GM10248 (cell line): ENCODE results near the gene SIGLEC7.

ENCODE experiments used
- CTCF ChIA-PET: fragments of 300-600 bp; sonication (Branson Sonifier 250); formaldehyde crosslinking; extraction: SDS; loops from one replicate; lab custom pipeline; 2021; ENCODE audit warnings: antibody characterized with exemption; lab: Yijun Ruan, JAX
- POLR2A ChIA-PET: fragments of 350-650 bp; sonication (Branson Sonifier 250); formaldehyde crosslinking; extraction: SDS; loops from one replicate; lab custom pipeline; 2020; ENCODE audit warnings: antibody characterized with exemption; lab: Yijun Ruan, JAX
- DNase-seq: peaks from one replicate; pipeline ENCODE4 v3.0.0; 2012; ENCODE audit errors: extremely low spot score
- TF ChIP-seq, protein P1 (sequence below): IDR thresholded peaks from 2 replicates; pipeline ENCODE4 v1.5.1; 2012; ENCODE audit warnings: mild to moderate bottlenecking, low read depth; ENCODE audit errors: extremely low read depth, missing control alignments, control extremely low read depth

The SIGLEC7 gene

DNA sequence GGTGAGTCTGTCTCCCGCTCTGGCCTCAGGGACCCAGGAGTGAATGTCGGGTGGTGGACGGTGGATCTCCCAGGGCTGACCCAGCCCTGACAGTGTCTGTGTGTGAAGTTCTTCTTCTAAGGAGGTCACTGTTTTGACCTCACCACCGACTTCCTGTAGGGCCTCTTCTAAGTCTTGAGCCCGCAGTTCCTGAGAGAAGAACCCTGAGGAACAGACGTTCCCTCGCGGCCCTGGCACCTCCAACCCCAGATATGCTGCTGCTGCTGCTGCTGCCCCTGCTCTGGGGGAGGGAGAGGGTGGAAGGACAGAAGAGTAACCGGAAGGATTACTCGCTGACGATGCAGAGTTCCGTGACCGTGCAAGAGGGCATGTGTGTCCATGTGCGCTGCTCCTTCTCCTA is at the start of gene SIGLEC7:
SIGLEC7 (plus strand) TSS at position 183 of the 400 bp plus-strand sequence; CDS start at position 252, 69 bp downstream.
- POLR2A ChIA-PET = no interaction called here
- TF ChIP-seq, protein P1, sequence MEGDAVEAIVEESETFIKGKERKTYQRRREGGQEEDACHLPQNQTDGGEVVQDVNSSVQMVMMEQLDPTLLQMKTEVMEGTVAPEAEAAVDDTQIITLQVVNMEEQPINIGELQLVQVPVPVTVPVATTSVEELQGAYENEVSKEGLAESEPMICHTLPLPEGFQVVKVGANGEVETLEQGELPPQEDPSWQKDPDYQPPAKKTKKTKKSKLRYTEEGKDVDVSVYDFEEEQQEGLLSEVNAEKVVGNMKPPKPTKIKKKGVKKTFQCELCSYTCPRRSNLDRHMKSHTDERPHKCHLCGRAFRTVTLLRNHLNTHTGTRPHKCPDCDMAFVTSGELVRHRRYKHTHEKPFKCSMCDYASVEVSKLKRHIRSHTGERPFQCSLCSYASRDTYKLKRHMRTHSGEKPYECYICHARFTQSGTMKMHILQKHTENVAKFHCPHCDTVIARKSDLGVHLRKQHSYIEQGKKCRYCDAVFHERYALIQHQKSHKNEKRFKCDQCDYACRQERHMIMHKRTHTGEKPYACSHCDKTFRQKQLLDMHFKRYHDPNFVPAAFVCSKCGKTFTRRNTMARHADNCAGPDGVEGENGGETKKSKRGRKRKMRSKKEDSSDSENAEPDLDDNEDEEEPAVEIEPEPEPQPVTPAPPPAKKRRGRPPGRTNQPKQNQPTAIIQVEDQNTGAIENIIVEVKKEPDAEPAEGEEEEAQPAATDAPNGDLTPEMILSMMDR = no peak
- DNase-seq = no peak
- CTCF ChIA-PET = interaction anchor here (1.2 kb wide), 1 partner anchor 14 kb away, joined by 3 read pairs; no protein-coding TSS in a partner anchor

DNA sequence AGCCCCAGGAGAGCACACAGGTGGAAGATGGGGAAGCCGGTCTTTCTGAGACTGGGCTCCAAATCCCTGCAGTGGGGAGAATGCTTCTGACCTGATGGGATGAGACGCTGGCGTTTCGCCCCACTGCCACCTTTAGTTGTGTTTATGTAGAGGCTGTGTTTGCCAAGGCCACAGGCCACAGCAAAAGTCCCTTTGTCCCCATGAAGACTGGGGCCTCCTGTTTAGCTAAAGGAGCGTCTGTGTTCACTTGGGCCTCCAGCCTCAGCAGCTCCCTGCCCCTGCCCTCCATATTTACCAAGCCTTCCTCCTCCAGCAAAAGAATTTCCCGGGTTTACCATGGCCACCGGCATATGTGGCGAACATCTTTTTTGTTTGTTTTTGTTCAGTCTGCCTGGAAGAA is 49.0 kb upstream of the SIGLEC7 start:
- TF ChIP-seq, protein P1 = no peak
- ChIA-PET CTCF (no interaction called here), POLR2A (no interaction called here)
- DNase-seq = no peak

DNA sequence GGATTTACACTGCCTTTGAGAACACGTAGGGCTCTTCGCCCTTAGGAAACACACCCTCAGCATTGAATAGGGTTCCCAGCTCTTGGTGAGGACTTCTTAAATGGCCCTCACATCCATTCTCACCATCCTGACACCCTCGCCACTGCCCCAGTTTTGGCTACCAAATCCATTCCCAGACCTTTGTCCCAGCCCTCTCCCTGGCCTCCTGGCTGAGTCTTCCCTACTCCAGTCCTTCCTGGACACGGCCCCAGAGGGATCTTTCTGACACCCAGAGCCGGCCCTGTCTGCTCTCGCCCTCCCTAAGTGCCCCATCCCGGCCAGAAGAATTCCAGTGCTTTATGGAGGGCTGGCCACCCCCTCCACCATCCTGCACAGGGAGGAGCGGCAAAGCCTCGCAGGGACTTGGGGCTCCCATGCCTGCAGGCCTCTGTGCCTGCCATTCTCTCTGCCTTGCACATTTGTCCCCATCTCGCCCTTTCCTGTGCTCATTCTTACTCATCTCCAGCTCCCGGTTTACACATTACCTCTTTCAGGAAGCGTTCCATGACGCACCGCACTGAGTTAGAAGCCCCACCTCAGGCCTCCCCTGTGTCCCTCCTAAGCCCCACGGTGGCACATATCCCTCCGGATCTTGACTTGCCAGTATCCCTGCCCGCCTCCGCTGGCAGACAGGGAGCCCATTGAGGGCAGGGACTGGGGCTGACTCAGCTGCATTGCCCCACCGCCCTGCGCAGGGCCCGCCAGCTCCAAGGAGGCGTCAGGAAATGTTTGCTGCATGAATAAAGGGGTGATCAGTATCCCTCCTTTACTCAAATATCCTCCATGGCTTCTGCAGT is 48.4 kb upstream of the SIGLEC7 start:
- ChIA-PET CTCF (interaction anchor here (1.1 to 3.7 kb wide), 4 partner anchors 11 to 424 kb away, joined by 3 to 19 read pairs (median 9); partner anchors contain the start of gene KLK10), POLR2A (no interaction called here)
- no peak for DNase-seq
- TF ChIP-seq, protein P1 = no peak

DNA sequence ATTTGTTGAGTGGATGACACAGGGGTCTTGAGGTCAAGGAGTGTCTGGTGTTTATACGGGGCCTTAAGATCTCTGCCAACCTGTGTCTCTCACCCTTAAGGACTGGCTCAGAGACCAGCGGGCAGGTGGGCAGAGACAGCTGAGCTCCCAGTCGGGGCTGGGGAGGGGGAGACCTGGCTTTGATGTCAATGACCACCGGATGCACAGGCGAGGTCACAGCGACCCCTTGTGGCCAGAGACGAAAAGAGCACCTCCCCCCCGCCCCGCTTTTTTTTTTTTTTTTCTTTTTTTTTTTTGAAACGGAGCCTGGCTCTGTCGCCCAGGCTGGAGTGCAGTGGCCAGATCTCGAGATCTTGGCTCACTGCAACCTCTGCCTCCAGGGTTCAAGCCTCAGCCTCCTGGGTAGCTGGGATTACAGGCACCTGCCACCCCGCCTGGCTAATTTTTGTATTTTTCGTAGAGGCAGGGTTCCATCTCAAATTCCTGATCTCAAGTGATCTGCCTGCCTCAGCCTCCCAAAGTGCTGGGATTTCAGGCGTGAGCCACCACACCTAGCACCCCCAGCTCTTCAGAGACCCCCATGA is 47.3 kb upstream of the SIGLEC7 start:
- peak; percentile 72 for DNase-seq
- TF ChIP-seq, protein P1 = peak; percentile 59
- ChIA-PET POLR2A (no interaction called here), CTCF (interaction anchor here (1.1 to 3.7 kb wide), 5 partner anchors 10 to 736 kb away, joined by 3 to 19 read pairs (median 3); partner anchors contain the start of gene KLK10)

DNA sequence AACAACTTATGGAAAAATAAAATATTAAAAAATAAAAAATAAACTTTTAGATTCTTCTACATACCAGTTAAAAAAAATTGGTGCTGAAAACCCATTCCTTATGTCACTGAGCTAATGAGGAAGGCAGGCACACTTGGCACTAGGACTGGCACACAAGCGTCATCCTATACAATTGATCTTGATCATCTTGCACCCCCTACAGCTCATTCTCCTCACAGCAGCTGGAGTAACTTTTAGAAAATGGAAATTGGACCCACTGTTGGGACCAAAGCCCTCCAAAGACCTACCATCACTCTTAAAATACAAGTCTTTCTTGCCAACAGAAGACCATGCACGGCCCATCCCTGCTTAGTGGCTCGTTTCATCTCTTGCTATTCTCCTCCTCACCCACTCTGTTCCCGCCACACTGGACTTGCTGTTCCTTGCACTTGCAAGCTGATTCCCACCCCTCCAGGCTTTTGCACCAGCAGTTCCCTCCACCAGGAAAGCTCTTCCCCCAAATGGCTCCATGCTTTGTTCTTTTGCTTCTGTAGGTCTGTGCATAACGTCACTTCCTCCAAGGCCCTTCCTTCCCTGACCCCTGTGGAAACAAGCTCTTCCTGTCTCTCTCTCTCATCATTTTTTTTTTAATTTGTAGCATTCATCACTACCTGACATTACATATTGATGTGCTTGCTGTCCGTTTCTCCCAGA is 45.5 kb upstream of the SIGLEC7 start:
- no peak for DNase-seq
- POLR2A ChIA-PET = interaction anchor here (0.6 kb wide), 1 partner anchor 219 kb away, joined by 4 read pairs; no protein-coding TSS in a partner anchor
- CTCF ChIA-PET = interaction anchor here (0.9 to 3.7 kb wide), 10 partner anchors 8 to 383 kb away, joined by 3 to 19 read pairs (median 4); partner anchors contain the start of gene KLK10
- TF ChIP-seq, protein P1 = no peak
